GM12873 (cell line): ENCODE data around the gene DPM3.

Experiments used
- TF ChIP-seq, protein P1 (sequence below): IDR thresholded peaks from 2 replicates; pipeline ENCODE4 v1.5.1; 2012; ENCODE audit warnings: low read depth, mild to moderate bottlenecking, moderate library complexity, low read length, control low read depth; ENCODE audit not compliant: insufficient read depth; ENCODE audit errors: missing control alignments

DPM3 gene, protein sequence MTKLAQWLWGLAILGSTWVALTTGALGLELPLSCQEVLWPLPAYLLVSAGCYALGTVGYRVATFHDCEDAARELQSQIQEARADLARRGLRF

DNA sequence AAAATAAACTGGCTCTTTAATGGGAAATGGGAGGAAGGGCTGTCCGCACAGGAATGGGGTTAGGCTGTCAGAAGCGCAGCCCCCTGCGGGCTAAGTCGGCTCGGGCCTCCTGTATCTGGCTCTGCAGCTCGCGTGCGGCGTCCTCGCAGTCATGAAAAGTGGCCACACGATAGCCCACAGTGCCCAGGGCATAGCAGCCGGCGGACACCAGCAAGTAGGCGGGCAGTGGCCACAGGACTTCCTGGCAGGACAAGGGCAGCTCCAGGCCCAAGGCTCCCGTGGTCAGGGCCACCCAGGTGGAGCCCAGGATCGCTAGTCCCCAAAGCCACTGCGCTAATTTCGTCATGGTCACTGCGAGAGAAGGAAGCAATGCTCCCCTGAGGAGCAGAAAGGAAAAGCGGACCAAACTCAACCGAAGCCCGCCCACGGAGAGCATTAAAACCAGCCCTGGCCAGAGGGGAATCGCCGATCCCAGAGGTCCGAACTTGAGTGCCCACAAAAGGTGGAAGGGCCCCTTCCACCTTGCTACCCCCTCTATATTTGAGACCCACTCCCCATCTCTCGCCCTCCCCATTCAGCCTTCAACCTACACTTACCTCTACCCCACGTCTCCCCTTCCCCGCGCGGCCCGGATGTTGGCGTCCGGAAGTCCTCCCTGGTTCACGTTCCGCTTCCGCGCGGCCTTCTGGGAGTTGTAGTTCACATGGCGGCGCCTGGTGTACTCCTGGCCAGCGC, at the start of gene DPM3:
DPM3 (minus strand) TSS at position 637 of the 735 bp plus-strand sequence; CDS start at position 346, 291 bp downstream.
- TF ChIP-seq, protein P1, sequence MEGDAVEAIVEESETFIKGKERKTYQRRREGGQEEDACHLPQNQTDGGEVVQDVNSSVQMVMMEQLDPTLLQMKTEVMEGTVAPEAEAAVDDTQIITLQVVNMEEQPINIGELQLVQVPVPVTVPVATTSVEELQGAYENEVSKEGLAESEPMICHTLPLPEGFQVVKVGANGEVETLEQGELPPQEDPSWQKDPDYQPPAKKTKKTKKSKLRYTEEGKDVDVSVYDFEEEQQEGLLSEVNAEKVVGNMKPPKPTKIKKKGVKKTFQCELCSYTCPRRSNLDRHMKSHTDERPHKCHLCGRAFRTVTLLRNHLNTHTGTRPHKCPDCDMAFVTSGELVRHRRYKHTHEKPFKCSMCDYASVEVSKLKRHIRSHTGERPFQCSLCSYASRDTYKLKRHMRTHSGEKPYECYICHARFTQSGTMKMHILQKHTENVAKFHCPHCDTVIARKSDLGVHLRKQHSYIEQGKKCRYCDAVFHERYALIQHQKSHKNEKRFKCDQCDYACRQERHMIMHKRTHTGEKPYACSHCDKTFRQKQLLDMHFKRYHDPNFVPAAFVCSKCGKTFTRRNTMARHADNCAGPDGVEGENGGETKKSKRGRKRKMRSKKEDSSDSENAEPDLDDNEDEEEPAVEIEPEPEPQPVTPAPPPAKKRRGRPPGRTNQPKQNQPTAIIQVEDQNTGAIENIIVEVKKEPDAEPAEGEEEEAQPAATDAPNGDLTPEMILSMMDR, result no peak

DNA sequence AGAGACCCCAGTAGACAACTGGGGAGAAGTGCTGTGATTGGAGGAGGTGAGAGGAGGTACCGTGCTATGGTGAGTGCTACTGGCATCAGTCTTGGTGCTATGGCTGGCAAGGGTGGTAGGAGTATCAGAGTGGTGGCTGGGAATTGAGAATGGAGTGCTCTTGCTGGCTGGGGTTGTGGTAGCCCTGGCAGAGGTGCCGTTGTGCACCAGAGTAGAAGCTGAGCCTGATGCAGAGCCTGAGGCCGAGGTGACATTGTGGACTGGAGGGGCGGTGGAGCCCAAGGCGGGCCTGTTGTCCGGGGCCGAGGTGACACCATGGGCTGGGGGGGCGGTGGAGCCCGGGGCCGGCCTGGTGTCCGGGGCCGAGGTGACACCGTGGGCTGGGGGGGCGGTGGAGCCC, 47.9 kb upstream of the DPM3 start:
- TF ChIP-seq, protein P1, result no peak

DNA sequence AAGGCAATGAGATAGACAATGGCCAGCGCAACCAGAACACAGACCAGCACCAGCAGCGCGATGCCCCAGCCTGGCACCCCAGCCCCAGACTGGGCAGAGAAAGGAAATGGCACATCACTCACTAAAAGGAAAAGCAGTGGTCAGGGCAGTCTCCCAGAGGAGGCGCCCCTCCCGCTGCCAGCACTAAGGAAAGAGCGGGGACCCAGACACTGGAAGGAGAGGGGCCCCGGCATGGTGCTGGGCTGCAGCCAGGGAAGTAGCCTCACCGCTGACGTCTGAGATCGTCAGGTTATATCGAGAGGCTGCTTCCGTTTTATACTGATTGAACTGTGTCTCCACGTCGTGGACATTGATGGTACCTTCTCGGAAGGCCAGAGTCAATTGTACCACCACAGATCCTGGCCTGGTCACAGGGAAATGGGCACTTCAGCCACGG, 47.1 kb upstream of the DPM3 start:
- TF ChIP-seq, protein P1, result no peak

DNA sequence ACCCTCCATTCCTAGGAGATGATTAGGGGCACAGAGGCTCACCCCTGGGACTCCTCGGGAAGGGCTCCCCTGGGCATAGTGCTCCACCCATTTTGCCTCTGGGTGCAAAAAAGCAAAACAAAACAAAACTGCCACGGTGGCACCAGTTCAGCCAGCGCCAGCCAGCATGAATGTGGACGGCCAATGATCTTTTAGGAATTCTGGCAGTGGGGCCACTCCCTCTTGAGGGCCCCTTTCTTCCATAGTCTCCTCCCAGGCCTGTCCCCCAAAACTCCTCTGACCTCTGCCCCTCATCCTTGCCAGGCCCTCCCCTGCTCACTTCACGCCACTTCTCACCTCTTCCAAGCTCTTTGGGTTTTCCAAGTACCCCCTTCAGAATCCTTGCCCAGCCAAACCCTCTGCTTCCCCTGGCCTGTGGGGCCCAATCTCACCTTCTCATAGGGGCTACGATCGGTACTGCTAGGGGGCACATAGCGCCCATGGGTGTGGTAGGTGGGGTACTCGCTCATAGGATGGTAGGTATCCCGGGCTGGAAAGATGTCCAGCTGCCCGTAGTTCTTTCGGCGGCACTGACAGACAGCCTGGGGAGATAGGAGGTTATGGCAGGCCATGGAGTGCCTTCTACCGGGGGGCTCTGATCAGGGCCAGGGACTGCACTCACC, 46.6 kb upstream of the DPM3 start:
- TF ChIP-seq, protein P1, result no peak

DNA sequence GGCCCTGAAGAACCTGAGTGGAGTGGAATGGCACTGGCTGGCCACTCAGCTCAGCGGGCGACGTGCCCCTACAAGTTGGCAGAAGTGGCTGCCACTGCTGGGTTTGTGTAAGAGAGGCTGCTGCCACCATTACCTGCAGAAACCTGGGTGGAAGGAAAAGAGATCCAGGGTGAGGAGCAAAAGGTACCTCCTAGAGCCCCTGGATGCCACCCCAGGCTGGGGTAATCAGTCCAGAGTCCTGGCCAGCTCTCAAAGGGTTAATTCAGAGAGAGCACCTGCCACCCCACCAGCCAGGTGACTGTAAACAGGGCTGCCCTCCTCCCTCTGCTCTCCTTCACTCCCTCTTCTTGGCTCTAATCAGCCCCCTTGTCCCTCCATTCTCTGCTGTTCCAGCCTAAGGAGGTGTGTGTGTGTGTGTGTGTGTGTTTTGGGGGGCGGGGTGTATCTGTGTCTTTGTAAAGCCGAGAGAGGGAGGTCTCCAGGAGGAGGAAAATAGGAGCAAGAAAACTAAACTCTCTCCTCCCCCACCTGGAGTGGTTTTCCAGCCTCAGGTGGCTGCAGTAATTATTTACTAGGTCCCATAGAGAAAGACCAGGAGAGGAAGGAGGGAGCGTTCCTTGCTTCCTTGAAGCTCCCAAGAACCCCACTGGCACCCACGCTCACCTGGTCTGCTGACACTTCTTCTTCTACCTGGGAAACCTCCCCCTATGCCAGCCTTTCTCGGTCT, 45.9 kb upstream of the DPM3 start:
- TF ChIP-seq, protein P1, result no peak

DNA sequence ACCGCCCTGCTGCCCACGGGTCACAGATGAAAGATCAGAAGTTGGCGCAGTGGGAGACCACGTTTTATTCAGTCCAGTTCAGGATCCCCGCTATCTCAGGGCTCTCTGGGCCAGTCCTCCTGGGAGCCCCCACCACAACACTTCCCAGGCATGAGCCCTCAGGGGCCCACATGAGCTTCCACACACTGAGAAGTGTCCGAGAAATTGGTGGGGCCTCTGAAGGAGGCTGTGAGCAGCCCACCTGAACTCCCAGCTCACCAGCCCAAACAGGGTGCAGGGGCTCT, 45.4 kb upstream of the DPM3 start:
- TF ChIP-seq, protein P1, result no peak
